Mucosa of stomach (tissue), 1 donor: Measurements from ENCODE around the gene FGFR2.

ENCODE experiments used
- H3K27me3 ChIP-seq: one replicate; pipeline ENCODE4 v1.7.0; 2013; ENCODE audit warnings: mild to moderate bottlenecking, low read length; ENCODE audit not compliant: control insufficient read depth, insufficient read depth
- H3K36me3 ChIP-seq: one replicate; pipeline ENCODE4 v1.7.0; 2013; ENCODE audit warnings: low read length; ENCODE audit not compliant: control insufficient read depth, insufficient read depth
- H3K4me1 ChIP-seq: one replicate; pipeline ENCODE4 v1.7.0; 2013; ENCODE audit warnings: mild to moderate bottlenecking, low read length; ENCODE audit not compliant: control insufficient read depth, insufficient read depth
- H3K4me3 ChIP-seq: one replicate; pipeline ENCODE4 v1.7.0; 2013; ENCODE audit warnings: low read length
- H3K9ac ChIP-seq: one replicate; pipeline ENCODE4 v1.7.0; 2013; ENCODE audit warnings: mild to moderate bottlenecking, low read length, moderate library complexity
- H3K9me3 ChIP-seq: one replicate; pipeline ENCODE4 v1.7.0; 2013; ENCODE audit warnings: mild to moderate bottlenecking, low read length, moderate library complexity; ENCODE audit not compliant: control insufficient read depth
- donor health status: Pancreatic carcinoma.

The FGFR2 gene

GRCh38 chr10:121624836-121625486, 26.7 kb upstream of the FGFR2 start:
- H3K9me3 ChIP-seq = no peaks in the 10 kb centered on the region
- H3K9ac ChIP-seq = no peak overlapping the region
- no peak overlapping the region for H3K4me3 ChIP-seq
- no peaks in the 10 kb centered on the region for H3K36me3 ChIP-seq
- H3K4me1 ChIP-seq = peaks cover 9% of the 10 kb centered on the region
- H3K27me3 ChIP-seq = no peaks in the 10 kb centered on the region

DNA sequence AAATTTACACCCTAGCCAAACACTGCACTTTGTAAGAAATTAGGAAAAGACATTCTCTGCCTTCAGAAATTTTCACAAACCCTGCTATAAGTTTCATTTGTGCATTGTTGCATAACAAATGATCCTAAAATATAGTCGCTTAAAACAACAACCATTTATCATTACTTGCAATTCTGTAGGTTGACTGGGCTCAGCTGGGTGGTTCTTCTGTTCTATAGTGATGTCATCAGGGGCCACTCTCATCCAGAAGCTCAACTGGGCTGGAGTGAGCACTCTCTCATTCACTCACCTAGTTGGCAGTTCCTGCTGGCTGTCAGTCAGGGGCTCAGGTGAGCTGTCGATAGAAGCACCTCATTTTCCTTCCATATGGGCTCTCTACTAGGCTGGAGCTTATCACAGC, 20.7 kb upstream of the FGFR2 start:
- no peaks in the 10 kb centered on the region for H3K36me3 ChIP-seq
- H3K9me3 ChIP-seq = no peaks in the 10 kb centered on the region
- H3K4me3 ChIP-seq = no peak overlapping the region
- no peaks in the 10 kb centered on the region for H3K27me3 ChIP-seq
- H3K9ac ChIP-seq = no peak overlapping the region
- H3K4me1 ChIP-seq = no peaks in the 10 kb centered on the region

GRCh38 chr10:121617176-121617575, 18.9 kb upstream of the FGFR2 start:
- Histone ChIP-seq H3K9me3 (no peaks in the 10 kb centered on the region), H3K9ac (no peak overlapping the region), H3K36me3 (no peaks in the 10 kb centered on the region), H3K4me3 (no peak overlapping the region), H3K4me1 (no peaks in the 10 kb centered on the region), H3K27me3 (no peaks in the 10 kb centered on the region)

GRCh38 chr10:121616291-121616690, 18.0 kb upstream of the FGFR2 start:
- Histone ChIP-seq H3K4me1 (no peaks in the 10 kb centered on the region), H3K4me3 (no peak overlapping the region), H3K9me3 (no peaks in the 10 kb centered on the region), H3K27me3 (peaks cover 2% of the 10 kb centered on the region), H3K9ac (no peak overlapping the region), H3K36me3 (no peaks in the 10 kb centered on the region)

GRCh38 chr10:121615836-121616235, 17.6 kb upstream of the FGFR2 start:
- H3K9me3 ChIP-seq = no peaks in the 10 kb centered on the region
- no peaks in the 10 kb centered on the region for H3K4me1 ChIP-seq
- no peak overlapping the region for H3K4me3 ChIP-seq
- no peak overlapping the region for H3K9ac ChIP-seq
- H3K27me3 ChIP-seq = peaks cover 2% of the 10 kb centered on the region
- no peaks in the 10 kb centered on the region for H3K36me3 ChIP-seq

DNA sequence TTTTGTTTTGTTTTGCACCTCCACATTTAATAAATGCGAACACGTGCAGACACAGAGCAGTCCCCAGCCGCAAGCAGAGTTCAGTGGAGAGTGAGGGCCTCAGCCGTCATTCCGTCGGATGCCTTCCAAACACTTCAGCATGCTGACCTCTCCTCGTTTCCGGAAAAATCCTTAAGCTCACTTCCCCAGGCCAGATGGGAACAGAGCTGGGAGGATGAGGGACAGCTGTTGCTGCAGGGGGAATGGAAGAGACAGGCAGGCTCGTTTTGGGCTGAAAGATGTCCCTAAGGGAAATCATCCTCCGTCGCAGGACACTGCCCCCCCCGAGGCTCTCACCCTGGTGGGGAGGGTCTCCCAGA, 17.2 kb upstream of the FGFR2 start:
- Histone ChIP-seq H3K4me1 (no peaks in the 10 kb centered on the region), H3K9ac (no peak overlapping the region), H3K27me3 (peaks cover 2% of the 10 kb centered on the region), H3K36me3 (no peaks in the 10 kb centered on the region), H3K4me3 (no peak overlapping the region), H3K9me3 (no peaks in the 10 kb centered on the region)

DNA sequence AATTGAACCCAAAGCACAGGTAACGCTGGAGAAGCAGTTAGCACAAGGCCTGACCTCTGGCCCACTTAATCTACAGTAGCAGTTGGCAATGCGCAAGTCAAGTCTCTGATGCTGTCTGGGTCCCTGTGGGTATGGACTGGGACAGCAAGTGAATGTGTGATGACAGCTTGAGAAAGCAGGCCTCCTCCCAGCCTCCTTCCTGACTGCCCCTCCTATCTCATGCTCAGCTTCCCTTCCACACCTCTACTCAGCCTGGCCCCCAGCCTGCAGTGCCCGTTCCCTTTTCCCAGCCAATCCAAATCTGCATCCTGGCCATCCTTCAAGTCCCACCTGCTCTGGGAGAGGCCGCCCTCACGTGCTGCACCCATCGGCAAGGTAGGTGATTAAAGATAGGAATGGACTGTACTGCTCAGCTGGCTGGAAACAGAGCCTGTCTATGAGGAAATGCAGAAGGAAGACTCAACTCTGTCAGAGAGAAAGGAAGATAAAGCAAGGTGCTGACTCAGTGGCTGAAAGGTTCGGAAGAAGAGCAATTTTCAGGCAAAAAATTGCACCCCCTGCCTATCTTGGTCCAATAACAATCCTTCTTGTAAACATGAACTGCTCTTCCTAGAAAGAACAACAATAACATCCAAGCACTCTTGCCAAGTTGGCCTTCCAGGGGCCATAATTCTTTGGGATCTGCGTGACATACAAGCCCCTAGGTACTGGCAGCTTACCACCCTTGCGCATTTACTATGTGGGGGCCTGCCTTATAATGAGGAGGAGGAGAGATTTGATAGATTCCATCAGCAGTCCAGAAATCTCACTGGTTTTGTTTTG, 16.6 kb upstream of the FGFR2 start:
- Histone ChIP-seq H3K9me3 (no peaks in the 10 kb centered on the region), H3K4me1 (no peaks in the 10 kb centered on the region), H3K36me3 (no peaks in the 10 kb centered on the region), H3K9ac (no peak overlapping the region), H3K4me3 (no peak overlapping the region), H3K27me3 (peaks cover 2% of the 10 kb centered on the region)

- Histone ChIP-seq H3K27me3 (peaks cover 2% of the 10 kb centered on the region), H3K4me3 (no peak overlapping the region), H3K9ac (no peak overlapping the region), H3K36me3 (no peaks in the 10 kb centered on the region), H3K4me1 (peaks cover 6% of the 10 kb centered on the region), H3K9me3 (no peaks in the 10 kb centered on the region)
Observed at GRCh38 chr10:121613456-121613855, 15.2 kb upstream of the FGFR2 start.

DNA sequence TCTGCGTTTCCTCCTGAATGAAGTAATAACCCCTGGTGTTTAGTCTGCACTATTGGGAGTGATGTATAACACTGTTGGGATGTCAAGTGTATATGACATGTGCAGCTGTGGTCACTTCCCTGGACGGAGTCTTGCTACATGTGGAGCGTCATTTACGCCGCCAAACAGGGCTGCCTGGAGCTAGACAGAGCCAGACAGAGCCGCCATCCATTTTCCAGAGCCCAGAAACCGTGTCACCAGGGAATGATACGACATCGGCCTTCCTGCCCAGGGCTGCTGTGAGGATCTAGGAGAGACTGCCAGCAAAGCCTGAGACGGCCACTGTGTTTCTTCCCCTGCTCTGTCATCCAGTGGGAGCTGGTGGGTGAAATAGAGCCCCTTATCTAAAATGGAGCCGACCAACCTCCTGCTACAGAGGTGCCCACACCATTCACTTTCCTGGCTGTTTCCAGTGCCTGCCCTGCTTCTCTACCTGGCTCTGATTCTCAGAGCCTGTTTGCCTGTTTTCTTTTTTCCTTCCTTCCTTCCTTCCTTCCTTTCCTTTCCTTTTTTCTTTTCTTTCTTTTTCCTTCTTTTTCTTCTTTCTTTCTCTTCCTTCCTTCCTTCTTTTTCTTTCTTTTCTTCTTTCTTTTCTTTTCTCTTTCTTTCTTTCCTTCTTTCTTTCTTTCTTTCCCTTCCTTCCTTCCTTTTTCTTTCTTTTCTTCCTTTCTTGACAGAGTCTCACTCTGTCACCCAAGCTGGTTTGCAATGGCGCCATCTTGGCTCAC, 13.3 kb upstream of the FGFR2 start:
- Histone ChIP-seq H3K36me3 (no peaks in the 10 kb centered on the region), H3K4me1 (peaks cover 14% of the 10 kb centered on the region), H3K27me3 (peaks cover 2% of the 10 kb centered on the region), H3K9me3 (no peaks in the 10 kb centered on the region), H3K9ac (no peak overlapping the region), H3K4me3 (no peak overlapping the region)

DNA sequence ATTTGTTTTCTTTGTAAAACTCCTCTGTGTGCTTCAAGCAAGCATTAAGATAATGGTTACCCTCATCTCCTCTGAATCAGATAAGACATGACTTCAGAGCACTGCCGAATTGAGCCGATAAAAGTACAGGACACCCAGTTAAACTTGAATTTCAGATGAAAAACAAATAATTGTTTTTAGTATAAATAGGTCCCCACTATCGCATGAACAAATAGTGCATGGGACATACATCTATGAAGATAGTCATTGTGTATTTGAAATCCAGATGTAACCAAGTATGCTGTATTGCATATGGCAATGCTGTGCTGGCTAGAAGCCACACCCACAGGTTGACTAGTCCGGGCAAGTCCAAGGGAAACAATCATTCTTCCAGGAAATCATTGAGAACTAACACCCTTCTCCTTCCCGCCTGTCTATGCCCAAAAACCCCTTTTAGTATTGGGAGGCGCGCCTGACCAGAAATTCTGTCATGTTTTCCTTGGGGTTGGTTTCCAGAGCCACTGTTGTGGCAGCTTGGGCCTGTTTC, 12.6 kb upstream of the FGFR2 start:
- Histone ChIP-seq H3K27me3 (peaks cover 2% of the 10 kb centered on the region), H3K9ac (no peak overlapping the region), H3K9me3 (no peaks in the 10 kb centered on the region), H3K4me1 (peaks cover 21% of the 10 kb centered on the region), H3K4me3 (no peak overlapping the region), H3K36me3 (no peaks in the 10 kb centered on the region)

DNA sequence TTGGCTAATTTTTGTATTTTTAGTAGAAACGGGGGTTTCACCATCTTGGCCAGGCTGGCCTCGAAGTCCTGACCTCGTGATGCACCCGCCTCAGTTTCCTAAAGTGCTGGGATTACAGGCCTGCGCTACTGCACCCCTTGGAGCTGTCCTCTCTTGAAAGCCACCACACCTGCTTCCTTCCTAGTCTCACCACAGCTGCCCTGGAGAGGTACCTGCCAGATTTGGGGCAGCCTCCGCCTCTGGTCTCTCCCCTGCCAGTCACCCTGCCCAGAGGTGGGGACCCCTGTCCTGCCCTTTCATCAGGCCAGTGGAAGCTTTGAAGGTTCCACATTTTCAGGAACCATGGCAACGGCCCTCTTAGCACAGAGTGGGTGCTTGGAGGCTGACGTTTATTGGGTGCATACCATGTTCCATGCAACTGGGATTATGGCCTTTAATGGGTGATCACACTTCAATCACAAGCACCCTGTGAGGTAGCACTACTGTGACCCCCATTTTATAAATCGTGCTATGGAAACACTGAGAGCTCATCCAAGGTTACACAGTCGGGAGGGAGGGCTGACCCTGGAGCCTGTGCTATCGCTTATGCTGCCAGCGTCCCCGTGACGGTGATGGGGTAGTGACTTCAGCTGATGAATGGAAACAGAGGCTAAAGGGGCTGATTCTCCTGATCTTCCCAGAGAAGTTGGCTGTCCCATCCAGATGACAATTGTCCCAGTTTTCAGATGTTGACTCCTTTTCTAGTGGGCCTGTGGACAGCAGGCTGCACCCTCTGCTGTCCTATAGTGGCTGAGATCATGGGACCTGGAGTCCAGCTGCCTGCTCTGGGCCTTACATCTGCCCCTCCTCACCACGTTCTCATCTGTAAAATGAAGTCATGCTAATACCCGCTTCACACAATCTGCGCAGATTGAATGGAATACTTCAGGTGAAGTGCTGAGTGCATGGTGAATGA, 11.5 kb upstream of the FGFR2 start:
- H3K9ac ChIP-seq = no peak overlapping the region
- no peaks in the 10 kb centered on the region for H3K36me3 ChIP-seq
- H3K9me3 ChIP-seq = no peaks in the 10 kb centered on the region
- no peak overlapping the region for H3K4me3 ChIP-seq
- peaks cover 24% of the 10 kb centered on the region for H3K4me1 ChIP-seq
- H3K27me3 ChIP-seq = peaks cover 2% of the 10 kb centered on the region
